Muscle layer of colon (tissue), 2 donors: ENCODE data around the gene DLL4.
A peak's percentile ranks its signal among the peaks of the same experiment; 100 is the strongest.

Experiments used
- H3K27ac ChIP-seq: one replicate; pipeline ENCODE4 v1.7.0; 2013; ENCODE audit warnings: low read depth, mild to moderate bottlenecking, low read length, moderate library complexity
- H3K27me3 ChIP-seq, 2 donors: one replicate each; pipeline ENCODE4 v1.7.0; 2013; ENCODE audit warnings: low read length in 2 of 2, mild to moderate bottlenecking in 2 of 2; ENCODE audit not compliant: insufficient read depth in 2 of 2, control insufficient read depth in 1 of 2
- H3K36me3 ChIP-seq: one replicate; pipeline ENCODE4 v1.7.0; 2013; ENCODE audit warnings: mild to moderate bottlenecking, low read length; ENCODE audit not compliant: insufficient read depth
- H3K4me1 ChIP-seq: one replicate; pipeline ENCODE4 v1.7.0; 2013; ENCODE audit warnings: mild to moderate bottlenecking, low read length; ENCODE audit not compliant: insufficient read depth
- H3K4me3 ChIP-seq, 2 donors: one replicate each; pipeline ENCODE4 v1.7.0; 2013; ENCODE audit warnings: low read length in 2 of 2, low read depth in 1 of 2, mild to moderate bottlenecking in 1 of 2, moderate library complexity in 1 of 2
- H3K9ac ChIP-seq: one replicate; pipeline ENCODE4 v1.7.0; 2013; ENCODE audit warnings: low read length
- H3K9me3 ChIP-seq: one replicate; pipeline ENCODE4 v1.7.0; 2013; ENCODE audit warnings: mild to moderate bottlenecking, low read length
- donor health status: abdominal sarcoma.
- donor health status: Adenocarcinoma of cecum.

DLL4 gene

GRCh38 chr15:40921949-40922607, 7.1 kb upstream of the DLL4 start:
- no peak overlapping the region for H3K27ac ChIP-seq
- no peaks in the 10 kb centered on the region for H3K36me3 ChIP-seq
- H3K9ac ChIP-seq, result no peak overlapping the region

GRCh38 chr15:40922608-40923005, 6.5 kb upstream of the DLL4 start:
- H3K4me3 ChIP-seq, result no peak overlapping the region
- H3K27ac ChIP-seq, result no peak overlapping the region
- no peak overlapping the region for H3K9ac ChIP-seq
- H3K36me3 ChIP-seq, result no peaks in the 10 kb centered on the region
- H3K9me3 ChIP-seq, result no peaks in the 10 kb centered on the region
- peaks cover 18 to 24% of the 10 kb centered on the region in 2 donors for H3K27me3 ChIP-seq
- H3K4me1 ChIP-seq, result peaks cover 11% of the 10 kb centered on the region

More at GRCh38 chr15:40921949-40922607, 7.1 kb upstream of the DLL4 start:
- Histone ChIP-seq H3K27me3 (peaks cover 15 to 19% of the 10 kb centered on the region in 2 donors), H3K9me3 (no peaks in the 10 kb centered on the region), H3K4me3 (no peak overlapping the region), H3K4me1 (peaks cover 10% of the 10 kb centered on the region)

GRCh38 chr15:40923551-40923950, 5.6 kb upstream of the DLL4 start:
- Histone ChIP-seq H3K4me1 (peaks cover 14% of the 10 kb centered on the region), H3K9ac (no peak overlapping the region), H3K27me3 (peaks cover 26 to 34% of the 10 kb centered on the region in 2 donors), H3K4me3 (no peak overlapping the region), H3K36me3 (no peaks in the 10 kb centered on the region), H3K9me3 (no peaks in the 10 kb centered on the region), H3K27ac (no peak overlapping the region)

GRCh38 chr15:40925495-40925862, 3.7 kb upstream of the DLL4 start:
- H3K4me3 ChIP-seq, result no peak overlapping the region
- H3K4me1 ChIP-seq, result peaks cover 31% of the 10 kb centered on the region
- H3K27me3 ChIP-seq, result peaks cover 40 to 53% of the 10 kb centered on the region in 2 donors
- no peaks in the 10 kb centered on the region for H3K9me3 ChIP-seq
- no peaks in the 10 kb centered on the region for H3K36me3 ChIP-seq
- H3K9ac ChIP-seq, result no peak overlapping the region
- H3K27ac ChIP-seq, result no peak overlapping the region

GRCh38 chr15:40925863-40926658, 3.1 kb upstream of the DLL4 start:
- Histone ChIP-seq H3K4me3 (peak overlapping the region; percentile 27), H3K9ac (no peak overlapping the region), H3K9me3 (no peaks in the 10 kb centered on the region)

GRCh38 chr15:40926659-40927494, 2.3 kb upstream of the DLL4 start:
- H3K4me3 ChIP-seq, result peak overlapping the region in 1 of 2 donors; percentile 27
- H3K36me3 ChIP-seq, result no peaks in the 10 kb centered on the region
- H3K9ac ChIP-seq, result no peak overlapping the region
- peaks cover 53 to 67% of the 10 kb centered on the region in 2 donors for H3K27me3 ChIP-seq
- H3K9me3 ChIP-seq, result no peaks in the 10 kb centered on the region
- no peak overlapping the region for H3K27ac ChIP-seq
- H3K4me1 ChIP-seq, result peaks cover 39% of the 10 kb centered on the region

More at GRCh38 chr15:40925863-40926658, 3.1 kb upstream of the DLL4 start:
- Histone ChIP-seq H3K4me1 (peaks cover 37% of the 10 kb centered on the region), H3K27me3 (peaks cover 46 to 59% of the 10 kb centered on the region in 2 donors), H3K36me3 (no peaks in the 10 kb centered on the region), H3K27ac (no peak overlapping the region)

- Histone ChIP-seq H3K27me3 (peaks cover 59 to 73% of the 10 kb centered on the region in 2 donors), H3K4me3 (no peak overlapping the region), H3K27ac (no peak overlapping the region)
Measured at GRCh38 chr15:40927495-40927872, 1.7 kb upstream of the DLL4 start.

GRCh38 chr15:40927873-40928806, 1.0 kb upstream of the DLL4 start:
- H3K9me3 ChIP-seq, result no peaks in the 10 kb centered on the region
- peaks cover 62 to 79% of the 10 kb centered on the region in 2 donors for H3K27me3 ChIP-seq
- no peaks in the 10 kb centered on the region for H3K36me3 ChIP-seq
- no peak overlapping the region for H3K9ac ChIP-seq
- no peak overlapping the region for H3K27ac ChIP-seq
- H3K4me3 ChIP-seq, result peak overlapping the region in 1 of 2 donors; percentile 49
- peaks cover 39% of the 10 kb centered on the region for H3K4me1 ChIP-seq

More at GRCh38 chr15:40927495-40927872, 1.7 kb upstream of the DLL4 start:
- Histone ChIP-seq H3K36me3 (no peaks in the 10 kb centered on the region), H3K9me3 (no peaks in the 10 kb centered on the region), H3K9ac (no peak overlapping the region), H3K4me1 (peaks cover 39% of the 10 kb centered on the region)

- Histone ChIP-seq H3K27me3 (peaks cover 67 to 79% of the 10 kb centered on the region in 2 donors), H3K9ac (no peak overlapping the region), H3K9me3 (no peaks in the 10 kb centered on the region), H3K36me3 (no peaks in the 10 kb centered on the region), H3K4me1 (peaks cover 39% of the 10 kb centered on the region), H3K27ac (no peak overlapping the region), H3K4me3 (peak overlapping the region; percentile 49 to 56)
Measured at GRCh38 chr15:40929660-40930429, 705 bp downstream of the DLL4 start.
